Astrocyte (in vitro differentiated cells and primary cell): ENCODE results near the gene SDR42E2.
"Not testable (repeated sequence)": the region's sequence is repeated elsewhere in the genome, so short reads cannot be mapped to it uniquely, and the experiment has no call there.

ENCODE experiments used
- CTCF ChIP-seq: IDR thresholded peaks from 2 replicates; pipeline ENCODE4 v1.5.1; 2011; ENCODE audit warnings: low read depth, mild to moderate bottlenecking, inconsistent platforms, low read length, moderate library complexity; ENCODE audit not compliant: insufficient read depth
- EZH2 ChIP-seq: IDR thresholded peaks from 2 replicates; pipeline ENCODE4 v1.6.1; 2012; ENCODE audit warnings: mild to moderate bottlenecking, low read length, inconsistent platforms; ENCODE audit not compliant: insufficient read depth

GRCh38 chr16:22153078-22153477, 9.2 kb upstream of the SDR42E2 start:
- TF ChIP-seq CTCF, EZH2: not testable (repeated sequence)
